Transverse colon (tissue), 4 donors: ENCODE measurements around the gene NIPAL1. TPM values are rescaled to one million over a fixed set of nuclear protein-coding genes. Genes with fewer than 3 reads are reported as not detected.
"Not testable (repeated sequence)": the region's sequence is repeated elsewhere in the genome, so short reads cannot be mapped to it uniquely, and the experiment has no call there.

ENCODE experiments used
- DNase-seq: peaks from one replicate; pipeline ENCODE4 v3.0.0-alpha.2; 2019
- H3K27ac ChIP-seq, 4 donors: fragments of 200-600 bp; sonication (generic); 2 replicates each; pipeline ENCODE4 v1.5.1; 2016 to 2018; ENCODE audit warnings: inconsistent platforms in 4 of 4
- H3K27me3 ChIP-seq: fragments of 200-600 bp; sonication (generic); 2 replicates; pipeline ENCODE4 v1.5.1; 2017; ENCODE audit warnings: inconsistent platforms
- H3K36me3 ChIP-seq, 4 donors: fragments of 200-600 bp; sonication (generic); 2 replicates each; pipeline ENCODE4 v1.5.1; 2017 to 2019; ENCODE audit warnings: inconsistent platforms in 4 of 4
- H3K4me1 ChIP-seq, 4 donors: fragments of 200-600 bp; sonication (generic); 2 replicates each; pipeline ENCODE4 v1.5.1; 2017 to 2020; ENCODE audit warnings: inconsistent platforms in 4 of 4
- H3K4me3 ChIP-seq, 4 donors: fragments of 200-600 bp; sonication (generic); 1 replicate in 1 of 4; 2 replicates in 3 of 4; pipeline versions ENCODE4 v1.5.1 to v1.6.1; 2017 to 2019; ENCODE audit warnings: inconsistent platforms in 4 of 4
- H3K9me3 ChIP-seq, 2 donors: fragments of 200-600 bp; sonication (generic); 2 replicates each; pipeline ENCODE4 v1.5.1; 2017 to 2019; ENCODE audit warnings: inconsistent platforms in 2 of 2
- EP300 ChIP-seq: sonication (generic); formaldehyde crosslinking; IDR thresholded peaks from one replicate; pipeline ENCODE4 v1.6.1; 2017; ENCODE audit warnings: antibody characterized with exemption, low read depth
- POLR2A ChIP-seq: fragments of 450-650 bp; IDR thresholded peaks from one replicate; pipeline ENCODE4 v1.6.1; 2016; ENCODE audit warnings: antibody characterized with exemption, mild to moderate bottlenecking, moderate library complexity
- POLR2AphosphoS5 ChIP-seq, 3 donors: sonication (generic); formaldehyde crosslinking; IDR thresholded peaks; one replicate each; pipeline ENCODE4 v1.6.1; 2016; ENCODE audit warnings: antibody characterized with exemption in 3 of 3
- WGBS, 2 donors: methylation state at CpG; one replicate each; pipeline ENCODE4 v1.1.5; 2018; ENCODE audit warnings: low coverage in 1 of 2; 5-methylcytosine and 5-hydroxymethylcytosine counted together
- in situ Hi-C, 4 donors: fragments of 200-750 bp; cut with MboI; loops; one replicate each; pipeline versions ENCODE4 v1.15.0 to v1.15.1; 2017; ENCODE audit warnings: low sequenced_read_pairs in 3 of 4, low pct_ligation_motif_present in 1 of 4, low pct_unique_long_range_greater_than_20kb in 1 of 4
- intact Hi-C: fragments of 100-400 bp; cut with DNase I; formaldehyde crosslinking; loops from one replicate; pipeline ENCODE4 v1.15.1; 2023; ENCODE audit warnings: low total_unique reads
- total RNA-seq, 4 donors: library from RNA; depleted of rRNA; stranded (reverse); fragments of >200 nt; gene quantifications; one replicate each; pipeline ENCODE4 v1.1.0, GENCODE V29; 2016
- TF ChIP-seq, protein P1 (sequence below), 5 experiments: fragments of 200-600 bp in 3 of 5; fragments of 450-650 bp in 2 of 5; sonication (generic) in 3 of 5; IDR thresholded peaks; 1 replicate in 2 of 5; 2 replicates in 3 of 5; pipeline ENCODE4 v1.5.1; 2016 to 2017; ENCODE audit warnings: antibody characterized with exemption in 5 of 5, inconsistent platforms in 3 of 5, mild to moderate bottlenecking in 2 of 5, moderate library complexity in 1 of 5

The NIPAL1 gene
- total RNA-seq, 4 donors from 2014 or later, result 37.5 to 47.7 (median 41.1) TPM

DNA sequence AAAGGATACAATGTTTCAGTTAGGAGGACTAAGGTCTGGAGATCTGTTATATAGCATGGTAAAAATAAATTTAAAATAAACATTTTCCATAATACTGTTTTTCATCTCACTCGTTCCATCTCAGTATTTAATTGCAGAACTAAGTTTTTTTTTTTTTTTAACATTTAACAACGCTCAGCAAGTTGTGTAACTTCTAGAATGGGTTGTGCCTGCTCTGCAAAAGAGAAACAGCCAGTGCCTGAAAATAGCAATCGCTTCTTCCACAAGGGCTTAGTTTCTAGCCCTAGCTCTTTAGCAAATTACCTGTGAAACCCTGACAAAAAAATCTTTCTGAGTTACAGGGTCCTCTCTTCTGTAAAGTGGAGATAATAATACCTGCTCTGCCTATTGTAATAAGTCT lies 42.0 kb upstream of the NIPAL1 start:
- intact Hi-C loops, result no loop called here
- Histone ChIP-seq H3K9me3 (no peaks in the 10 kb centered on the region), H3K4me1 (no peaks in the 10 kb centered on the region), H3K27me3 (no peaks in the 10 kb centered on the region), H3K4me3 (no peak overlapping the region), H3K27ac (no peak overlapping the region), H3K36me3 (no peaks in the 10 kb centered on the region)
- DNase-seq, result no peak
- in situ Hi-C loops, result no loop called here
- 72 to 82% methylated on average over 3 of the region's 3 CpGs for WGBS, 2 donors
- TF ChIP-seq, protein P1, sequence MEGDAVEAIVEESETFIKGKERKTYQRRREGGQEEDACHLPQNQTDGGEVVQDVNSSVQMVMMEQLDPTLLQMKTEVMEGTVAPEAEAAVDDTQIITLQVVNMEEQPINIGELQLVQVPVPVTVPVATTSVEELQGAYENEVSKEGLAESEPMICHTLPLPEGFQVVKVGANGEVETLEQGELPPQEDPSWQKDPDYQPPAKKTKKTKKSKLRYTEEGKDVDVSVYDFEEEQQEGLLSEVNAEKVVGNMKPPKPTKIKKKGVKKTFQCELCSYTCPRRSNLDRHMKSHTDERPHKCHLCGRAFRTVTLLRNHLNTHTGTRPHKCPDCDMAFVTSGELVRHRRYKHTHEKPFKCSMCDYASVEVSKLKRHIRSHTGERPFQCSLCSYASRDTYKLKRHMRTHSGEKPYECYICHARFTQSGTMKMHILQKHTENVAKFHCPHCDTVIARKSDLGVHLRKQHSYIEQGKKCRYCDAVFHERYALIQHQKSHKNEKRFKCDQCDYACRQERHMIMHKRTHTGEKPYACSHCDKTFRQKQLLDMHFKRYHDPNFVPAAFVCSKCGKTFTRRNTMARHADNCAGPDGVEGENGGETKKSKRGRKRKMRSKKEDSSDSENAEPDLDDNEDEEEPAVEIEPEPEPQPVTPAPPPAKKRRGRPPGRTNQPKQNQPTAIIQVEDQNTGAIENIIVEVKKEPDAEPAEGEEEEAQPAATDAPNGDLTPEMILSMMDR (IDR thresholded peaks at IDR 0.05), result no peak
- TF ChIP-seq POLR2AphosphoS5 (IDR thresholded peaks at IDR 0.05) (no peak), EP300 (no peak), POLR2A (no peak)

- H3K27me3 ChIP-seq, result no peaks in the 10 kb centered on the region
- TF ChIP-seq EP300 (no peak), POLR2A (no peak), POLR2AphosphoS5 (IDR thresholded peaks at IDR 0.05) (no peak)
- TF ChIP-seq, protein P1 (IDR thresholded peaks at IDR 0.05), result no peak
- no peaks in the 10 kb centered on the region for H3K36me3 ChIP-seq
- H3K4me1 ChIP-seq, result no peaks in the 10 kb centered on the region
- WGBS, 2 donors, result 87 to 100% methylated on average over 2 to 5 of the region's 5 CpGs
- H3K9me3 ChIP-seq, result peaks cover 16 to 17% of the 10 kb centered on the region in 2 donors
- H3K4me3 ChIP-seq, result no peak overlapping the region
- DNase-seq, result no peak
- intact Hi-C loops, result no loop called here
- in situ Hi-C loops, result no loop called here
- no peak overlapping the region for H3K27ac ChIP-seq
Measured at GRCh38 chr4:47990145-47990544, 26.4 kb upstream of the NIPAL1 start.

DNA sequence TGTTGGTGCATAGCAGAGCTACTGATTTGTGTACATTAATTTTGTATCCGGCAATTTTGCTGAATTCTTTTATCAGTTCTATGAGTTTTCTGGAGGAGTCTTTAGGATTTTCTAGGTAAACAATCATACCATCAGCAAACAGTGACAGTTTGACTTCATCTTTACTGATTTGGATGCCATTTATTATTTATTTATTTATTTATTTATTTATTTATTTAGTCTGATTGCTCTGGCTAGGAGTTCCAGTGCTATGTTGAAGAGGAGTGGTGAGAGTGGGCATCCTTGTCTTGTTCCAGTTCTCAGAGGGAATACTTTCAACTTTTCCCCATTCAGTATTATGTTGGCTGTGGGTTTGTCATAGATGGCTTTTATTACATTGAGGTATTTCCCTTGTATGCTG lies 24.1 kb upstream of the NIPAL1 start:
- H3K4me3 ChIP-seq, H3K27me3 ChIP-seq, intact Hi-C loops, H3K4me1 ChIP-seq, DNase-seq, in situ Hi-C loops, H3K27ac ChIP-seq, H3K36me3 ChIP-seq: not testable (repeated sequence)
- WGBS, 2 donors, result 97 to 100% methylated on average over 1 of the region's 1 CpG
- H3K9me3 ChIP-seq, result peaks cover 17 to 19% of the 10 kb centered on the region in 2 donors

- 89% methylated on average over 1 of the region's 1 CpG; no CpG with 5 or more reads in 1 of the 2 donors for WGBS, 2 donors
- intact Hi-C loops (no loop called here), in situ Hi-C loops (no loop called here)
- Histone ChIP-seq H3K4me1 (no peaks in the 10 kb centered on the region), H3K4me3 (no peak overlapping the region), H3K36me3 (no peaks in the 10 kb centered on the region), H3K27ac (no peak overlapping the region), H3K27me3 (no peaks in the 10 kb centered on the region), H3K9me3 (peaks cover 14 to 20% of the 10 kb centered on the region in 2 donors)
- TF ChIP-seq EP300, result no peak
- no peak for TF ChIP-seq POLR2AphosphoS5 (IDR thresholded peaks at IDR 0.05)
- TF ChIP-seq, protein P1 (IDR thresholded peaks at IDR 0.05), result no peak
- TF ChIP-seq POLR2A, result no peak
- DNase-seq, result no peak
Measured at GRCh38 chr4:47996021-47996420, 20.6 kb upstream of the NIPAL1 start.

GRCh38 chr4:48002267-48002666 lies 14.3 kb upstream of the NIPAL1 start:
- in situ Hi-C loops (no loop called here), intact Hi-C loops (loop anchor here (10.0 kb wide), 1 partner anchor 83 kb away; no protein-coding TSS in a partner anchor)
- Histone ChIP-seq H3K27ac (no peak overlapping the region), H3K4me3 (no peak overlapping the region), H3K4me1 (no peaks in the 10 kb centered on the region), H3K36me3 (peaks cover 0 to 3% (median 0%) of the 10 kb centered on the region in 4 donors), H3K9me3 (peaks cover 8 to 27% of the 10 kb centered on the region in 2 donors), H3K27me3 (no peaks in the 10 kb centered on the region)
- DNase-seq, result no peak
- 80 to 92% methylated on average over 1 of the region's 1 CpG for WGBS, 2 donors
- TF ChIP-seq, protein P1 (IDR thresholded peaks at IDR 0.05), result no peak
- TF ChIP-seq POLR2AphosphoS5 (IDR thresholded peaks at IDR 0.05) (no peak), EP300 (no peak), POLR2A (no peak)
